Measurements from ENCODE around the gene CDK14. TPM values are rescaled to one million over a fixed set of nuclear protein-coding genes. Genes with fewer than 3 reads are reported as not detected.
"Not testable (repeated sequence)": the region's sequence is repeated elsewhere in the genome, so short reads cannot be mapped to it uniquely, and the experiment has no call there.

The CDK14 gene
- polyA plus RNA-seq, 1 donor = 38.6 TPM

- DNase-seq = no peak
Observed at GRCh38 chr7:90792301-90792700, 196.2 kb downstream of the CDK14 start.

GRCh38 chr7:90794234-90794633 lies 198.1 kb downstream of the CDK14 start:
- not testable (repeated sequence) for DNase-seq

GRCh38 chr7:90797596-90797995 lies 201.5 kb downstream of the CDK14 start:
- no peak for DNase-seq

- no peak for DNase-seq
Observed at GRCh38 chr7:90804370-90804769, 208.2 kb downstream of the CDK14 start.

GRCh38 chr7:90815552-90815951 lies 219.4 kb downstream of the CDK14 start:
- not testable (repeated sequence) for DNase-seq

GRCh38 chr7:90816511-90817142 lies 220.5 kb downstream of the CDK14 start:
- DNase-seq = no peak

- DNase-seq = no peak
Observed at GRCh38 chr7:90817151-90817550, 221.0 kb downstream of the CDK14 start.

- DNase-seq = no peak
Observed at GRCh38 chr7:90817846-90818245, 221.7 kb downstream of the CDK14 start.

GRCh38 chr7:90818341-90818740 lies 222.2 kb downstream of the CDK14 start:
- no peak for DNase-seq

- no peak for DNase-seq
Observed at GRCh38 chr7:90821961-90822620, 226.0 kb downstream of the CDK14 start.

- no peak for DNase-seq
Observed at GRCh38 chr7:90824386-90825307, 228.5 kb downstream of the CDK14 start.

GRCh38 chr7:90825779-90826178 lies 229.7 kb downstream of the CDK14 start:
- no peak for DNase-seq

- no peak for DNase-seq
Observed at GRCh38 chr7:90828601-90829000, 232.5 kb downstream of the CDK14 start.

- no peak for DNase-seq
Observed at GRCh38 chr7:90830308-90830707, 234.2 kb downstream of the CDK14 start.

- DNase-seq = no peak
Observed at GRCh38 chr7:90832726-90833125, 236.6 kb downstream of the CDK14 start.

GRCh38 chr7:90833443-90833842 lies 237.3 kb downstream of the CDK14 start:
- DNase-seq = no peak

GRCh38 chr7:90834771-90835170 lies 238.7 kb downstream of the CDK14 start:
- no peak for DNase-seq

GRCh38 chr7:90835861-90836260 lies 239.7 kb downstream of the CDK14 start:
- DNase-seq = no peak

GRCh38 chr7:90836937-90837336 lies 240.8 kb downstream of the CDK14 start:
- no peak for DNase-seq

- DNase-seq = no peak
Observed at GRCh38 chr7:90838799-90839198, 242.7 kb downstream of the CDK14 start.

- no peak for DNase-seq
Observed at GRCh38 chr7:90839316-90839715, 243.2 kb downstream of the CDK14 start.

GRCh38 chr7:90839727-90840291 lies 243.7 kb downstream of the CDK14 start:
- DNase-seq = no peak

Data from left kidney (tissue), 2 donors.